ENCODE data around the gene DOK5.
"Not testable (repeated sequence)": the region's sequence is repeated elsewhere in the genome, so short reads cannot be mapped to it uniquely, and the experiment has no call there.

The DOK5 gene

DNA sequence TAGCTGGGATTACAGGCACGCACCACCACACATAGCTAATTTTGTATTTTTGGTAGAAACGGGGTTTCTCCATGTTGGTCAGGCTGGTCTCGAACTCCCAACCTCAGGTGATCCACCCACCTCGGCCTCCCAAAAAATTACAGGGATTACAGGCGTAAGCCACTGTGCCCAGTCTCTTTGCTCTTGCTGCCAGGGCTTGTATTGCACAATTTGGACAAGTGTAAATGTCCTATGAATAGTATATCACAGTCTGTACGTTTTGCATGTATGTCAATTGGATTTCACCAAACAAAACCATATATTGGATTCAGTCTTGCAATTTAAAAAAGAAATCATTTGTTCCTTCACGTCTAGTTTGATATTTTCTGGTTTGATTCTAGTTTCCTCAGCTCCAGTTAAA is 2.1 kb upstream of the DOK5 start:
- DNase-seq, result no peak

DNA sequence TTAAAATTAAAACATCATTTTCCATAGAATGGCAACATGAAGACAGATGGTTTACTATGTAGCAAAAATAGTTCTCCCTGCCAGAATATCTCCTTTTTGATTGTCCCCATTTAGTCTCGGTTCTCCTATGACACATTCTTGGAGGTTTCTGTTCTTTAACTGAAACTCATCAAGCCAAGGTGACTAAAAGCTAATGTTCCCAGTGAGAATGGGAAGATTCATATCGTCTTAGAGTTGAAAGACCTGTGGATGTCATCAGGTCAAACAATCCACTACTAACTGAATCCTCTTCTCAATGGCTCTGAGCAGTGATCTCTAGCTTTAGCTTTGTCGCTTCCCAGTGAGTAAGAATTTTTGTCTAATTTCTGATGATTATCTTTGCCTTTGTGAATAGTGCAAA is 1.3 kb upstream of the DOK5 start:
- DNase-seq, result no peak

DNA sequence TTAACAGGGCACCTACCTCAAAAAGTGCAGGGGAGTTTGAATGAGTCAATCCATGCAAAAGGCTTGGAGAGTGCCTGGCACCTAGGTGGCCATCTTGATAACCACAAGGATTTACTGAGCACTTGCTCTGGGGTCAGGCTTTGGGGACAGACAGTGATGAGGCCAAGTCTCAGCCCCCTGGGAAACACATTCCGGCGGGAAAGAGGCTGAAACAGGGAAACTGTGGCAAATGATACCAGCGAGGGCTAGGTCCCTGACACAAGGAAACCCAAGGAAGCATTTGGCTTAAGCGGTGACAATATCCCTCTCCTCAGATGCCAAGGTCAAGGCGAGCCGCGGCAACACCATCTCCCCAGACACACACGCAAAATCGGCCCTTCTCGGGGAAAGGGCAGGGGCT is 527 bp upstream of the DOK5 start:
- no peak for DNase-seq

DNA sequence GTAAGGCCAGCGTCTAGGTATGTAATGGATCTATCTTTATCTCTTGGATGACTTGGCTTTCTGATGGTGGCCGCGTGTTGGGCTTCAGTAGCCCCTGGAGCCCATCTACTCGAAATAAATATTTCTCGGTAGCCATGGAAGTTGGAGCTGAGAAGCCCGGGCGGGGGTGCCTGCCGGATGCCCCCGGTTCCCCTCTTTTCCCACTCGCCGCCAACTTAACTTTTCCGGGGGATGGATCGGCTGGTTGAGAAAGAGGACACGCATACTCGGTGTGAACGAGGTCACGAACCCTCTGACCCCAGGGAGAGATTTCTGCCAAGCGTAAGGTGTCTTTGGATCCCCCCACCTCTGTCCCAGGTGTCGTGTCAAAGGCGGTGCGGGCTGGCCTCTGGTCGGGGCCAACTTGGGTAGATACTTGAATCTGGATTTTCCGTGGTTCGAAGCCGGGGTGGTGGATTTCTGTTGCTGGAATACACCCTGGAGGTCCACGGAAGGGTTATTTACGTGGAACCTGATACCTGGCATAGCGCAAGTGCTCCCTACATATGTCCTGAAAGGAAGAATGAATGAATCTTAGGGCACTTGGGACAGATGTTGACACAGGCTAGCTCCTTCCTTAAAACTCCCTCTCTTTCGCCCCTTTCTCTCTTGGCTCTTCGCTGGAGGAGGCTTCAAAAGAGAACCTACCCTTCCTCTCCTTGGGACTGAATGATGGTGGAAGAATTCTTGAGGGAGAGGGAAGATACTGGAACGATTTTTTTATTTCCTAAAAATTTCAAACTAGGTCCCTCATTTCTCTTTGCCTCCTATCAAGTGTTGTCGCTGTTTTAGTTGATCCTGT is 996 bp downstream of the DOK5 start:
- no peak for DNase-seq

DNA sequence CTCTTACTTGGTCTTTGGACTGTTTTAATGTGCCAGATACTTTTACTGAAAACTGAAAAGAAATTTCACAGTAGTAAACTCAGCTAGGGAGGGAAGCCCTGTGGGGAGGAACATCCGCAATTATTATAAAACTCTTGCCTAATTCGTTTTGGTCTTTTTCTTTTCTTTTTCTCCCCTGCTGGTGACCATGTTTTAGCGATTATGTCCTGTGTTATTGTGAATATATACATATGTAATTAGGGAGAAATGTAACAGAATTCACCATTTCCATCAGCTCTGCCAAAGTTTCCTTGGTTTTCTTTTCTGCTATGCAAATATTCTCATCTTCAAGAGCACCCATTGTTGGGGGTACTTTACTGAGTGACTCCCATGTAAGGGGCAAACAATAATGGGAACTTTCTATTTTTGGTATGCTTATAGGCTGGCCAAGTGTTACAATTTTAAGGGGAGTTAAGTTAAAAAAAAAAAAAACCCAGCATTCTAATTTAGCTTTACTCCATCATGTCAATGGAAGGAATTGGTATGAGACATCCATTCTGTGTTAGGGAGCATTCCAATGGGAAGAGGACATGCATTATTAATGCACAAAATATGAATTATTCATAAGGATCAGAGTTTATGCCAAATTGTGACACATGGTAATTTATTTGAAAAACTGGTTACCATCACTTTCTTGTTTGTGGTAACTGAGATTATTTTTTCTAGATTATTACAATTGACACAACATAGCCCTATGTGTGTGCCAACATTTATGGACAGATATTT is 2.0 kb downstream of the DOK5 start:
- no peak for DNase-seq

DNA sequence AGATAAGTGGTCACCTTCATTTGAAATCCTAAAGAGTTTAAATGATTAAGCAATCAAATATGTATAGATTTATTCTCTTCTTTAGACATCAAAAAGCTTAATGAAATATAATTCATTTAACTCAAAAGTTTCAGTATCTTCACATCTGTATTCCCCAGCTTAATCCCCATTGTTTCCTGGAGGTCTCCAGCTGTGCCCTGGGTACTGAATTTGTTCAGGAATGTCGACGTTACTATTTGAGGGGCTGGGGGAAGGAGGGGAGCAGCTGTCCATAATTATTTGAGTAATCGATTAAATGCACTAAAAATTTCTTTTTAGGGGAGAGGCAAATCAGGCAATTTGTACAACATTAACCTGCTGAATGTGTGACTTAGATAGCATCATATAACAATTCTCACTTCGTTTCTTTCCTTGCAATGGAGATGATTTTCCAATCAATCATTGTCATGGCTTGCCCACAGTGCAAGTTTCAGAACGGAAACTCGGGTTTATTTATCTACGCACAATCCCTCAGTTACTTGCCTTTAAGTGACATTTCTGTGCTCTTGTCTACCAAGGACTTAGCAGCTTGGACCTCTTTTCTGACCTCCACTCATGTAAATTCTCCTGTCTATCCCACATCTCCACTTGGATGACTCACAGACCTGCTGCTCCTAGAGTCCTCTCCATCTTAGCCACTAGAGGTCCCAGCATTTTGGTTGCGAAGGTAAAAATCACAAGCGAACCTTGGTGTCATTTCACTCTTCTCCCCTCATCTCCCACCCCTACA is 3.9 kb downstream of the DOK5 start:
- DNase-seq, result no peak

DNA sequence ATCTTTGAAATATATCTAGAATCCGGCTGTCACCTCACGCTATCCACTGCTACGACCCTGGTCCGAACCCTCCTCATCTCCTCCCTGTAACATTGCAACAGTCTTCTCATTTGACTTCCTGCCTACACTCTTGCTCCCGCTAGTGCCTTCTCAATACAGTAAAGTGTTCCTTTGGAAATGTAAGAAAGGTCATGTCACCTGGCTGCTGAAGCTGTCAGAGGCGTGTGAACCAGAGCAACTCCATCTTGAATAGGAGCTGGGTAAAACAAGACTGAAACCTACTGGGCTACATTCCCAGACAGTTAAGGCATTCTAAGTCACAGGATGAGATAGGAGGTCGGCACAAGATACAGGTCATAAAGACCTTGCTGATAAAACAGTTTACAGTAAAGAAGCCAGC is 4.5 kb downstream of the DOK5 start:
- not testable (repeated sequence) for DNase-seq

DNA sequence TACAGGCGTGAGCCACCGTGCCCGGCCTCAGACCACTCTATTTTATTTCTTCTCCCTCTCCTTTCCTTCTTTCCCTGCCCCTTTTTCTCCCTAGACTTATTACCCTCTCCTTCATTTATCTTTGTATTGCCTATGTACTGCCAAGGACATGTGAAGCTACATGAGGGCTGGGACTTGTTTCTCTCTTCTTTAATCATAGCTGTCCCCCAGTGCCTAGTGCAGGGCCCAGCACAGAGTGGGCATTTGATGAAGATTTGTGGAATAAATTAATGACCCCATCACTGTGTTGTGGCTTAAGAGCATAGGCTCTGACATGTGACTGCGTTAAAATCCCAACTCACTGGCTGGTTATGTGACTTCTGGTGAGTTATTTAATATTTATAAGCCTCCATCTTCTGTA is 6.0 kb downstream of the DOK5 start:
- no peak for DNase-seq

DNA sequence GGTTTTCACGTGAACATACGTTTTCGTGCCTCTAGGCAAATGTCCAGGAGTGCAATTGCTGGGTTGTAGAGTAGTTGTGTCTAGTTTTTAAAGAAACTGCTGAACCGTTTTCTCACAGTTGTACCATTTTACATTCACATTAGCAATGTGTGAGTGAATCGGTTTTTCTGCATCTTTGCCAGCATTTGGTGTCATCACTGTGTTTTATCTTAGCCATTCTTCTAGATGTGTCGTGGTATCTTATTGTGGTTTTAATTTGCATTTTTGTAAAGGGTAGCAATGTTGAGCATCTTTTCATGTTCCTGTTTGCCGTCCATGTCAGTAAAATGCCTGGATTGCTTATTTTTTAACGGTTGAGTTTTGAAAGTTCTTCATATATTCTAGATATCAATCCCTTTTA is 10.2 kb downstream of the DOK5 start:
- no peak for DNase-seq

DNA sequence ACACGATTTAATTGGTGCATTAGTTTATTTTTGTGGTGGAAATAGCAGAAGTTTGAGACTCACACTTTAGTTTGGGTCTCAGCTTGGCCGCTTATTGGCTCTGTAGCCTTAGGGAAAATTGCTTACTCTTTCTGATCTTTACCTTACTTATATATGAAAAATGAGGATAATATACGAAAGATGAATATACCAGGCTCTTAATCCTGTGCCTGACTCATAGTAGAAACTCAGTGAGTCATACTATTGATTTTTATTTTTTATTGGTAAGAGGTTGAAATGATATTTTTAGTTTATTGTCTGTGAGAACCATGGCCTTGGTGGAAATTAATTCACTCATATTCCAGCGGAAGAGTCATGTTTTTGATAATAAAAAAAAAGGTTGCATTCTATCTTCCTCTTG is 11.2 kb downstream of the DOK5 start:
- DNase-seq, result no peak

DNA sequence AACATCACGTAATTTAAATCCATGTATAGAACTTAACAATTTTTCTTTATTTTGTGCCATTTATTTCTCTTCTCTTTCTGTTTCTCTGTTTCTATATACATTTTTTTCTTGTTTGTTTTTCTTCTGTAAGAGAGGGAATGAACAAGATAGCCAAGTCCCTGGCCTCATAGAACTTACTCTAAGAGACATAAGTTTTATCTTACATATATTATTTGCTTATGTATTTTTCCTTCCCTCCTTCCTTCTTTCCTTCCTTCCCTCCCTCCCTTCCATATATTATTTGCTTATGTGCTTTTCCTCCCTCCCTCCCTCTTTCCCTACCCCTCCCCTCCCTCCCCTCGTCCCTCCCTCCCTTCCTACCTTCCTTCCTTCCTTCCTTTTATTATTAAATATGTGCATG is 13.0 kb downstream of the DOK5 start:
- no peak for DNase-seq

DNA sequence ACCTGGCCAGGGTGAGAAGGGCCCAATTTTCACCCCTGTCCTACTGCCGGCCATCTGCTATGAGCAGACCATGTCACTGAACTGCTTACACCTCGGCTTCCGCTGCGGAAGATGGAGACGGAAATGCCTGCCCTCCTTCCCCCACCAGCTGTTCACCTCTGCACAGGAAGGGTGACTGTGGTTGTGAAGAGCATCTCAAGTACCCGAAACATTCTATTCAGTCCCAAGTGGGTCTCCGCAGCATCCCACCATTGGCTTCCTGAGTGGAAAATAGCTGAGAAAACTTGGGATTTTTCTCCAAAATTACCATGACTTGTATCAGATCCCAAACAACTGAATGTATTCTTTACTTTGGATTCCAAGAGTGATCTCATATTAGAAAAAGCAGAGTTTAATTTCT is 16.1 kb downstream of the DOK5 start:
- DNase-seq, result no peak

DNA sequence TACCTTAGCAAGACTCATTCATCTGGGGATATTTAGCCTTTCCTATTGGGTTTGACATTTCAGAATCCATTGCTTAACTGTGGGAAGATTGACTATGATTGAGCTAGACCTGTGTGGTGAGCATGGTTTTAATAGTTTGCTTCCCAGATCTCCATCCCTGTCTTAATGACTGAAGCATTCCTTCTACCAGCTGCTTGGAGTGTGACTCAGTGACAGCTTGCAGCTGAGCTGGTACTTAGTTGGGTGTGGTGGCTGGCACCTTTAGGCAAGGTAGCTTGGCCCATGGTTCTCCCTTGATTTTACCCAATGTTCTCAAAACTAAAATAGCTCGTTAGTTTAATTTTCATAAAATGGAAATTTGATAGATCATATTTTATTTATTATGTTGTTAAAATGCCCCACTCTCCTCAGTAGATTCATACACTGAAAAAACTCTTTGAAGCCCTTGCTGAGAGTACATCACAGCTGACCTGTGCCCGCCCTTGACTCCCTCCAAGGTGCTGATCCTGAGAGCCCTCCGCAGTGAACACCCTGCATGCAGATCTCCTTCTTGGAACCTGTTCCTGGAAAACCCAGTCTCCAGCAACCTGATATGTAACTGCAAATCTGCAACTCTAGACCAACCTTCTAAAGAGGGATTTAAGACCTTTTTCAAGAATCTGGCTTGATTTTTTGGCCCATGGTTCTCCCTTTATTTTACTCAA is 19.1 kb downstream of the DOK5 start:
- DNase-seq, result no peak

DNA sequence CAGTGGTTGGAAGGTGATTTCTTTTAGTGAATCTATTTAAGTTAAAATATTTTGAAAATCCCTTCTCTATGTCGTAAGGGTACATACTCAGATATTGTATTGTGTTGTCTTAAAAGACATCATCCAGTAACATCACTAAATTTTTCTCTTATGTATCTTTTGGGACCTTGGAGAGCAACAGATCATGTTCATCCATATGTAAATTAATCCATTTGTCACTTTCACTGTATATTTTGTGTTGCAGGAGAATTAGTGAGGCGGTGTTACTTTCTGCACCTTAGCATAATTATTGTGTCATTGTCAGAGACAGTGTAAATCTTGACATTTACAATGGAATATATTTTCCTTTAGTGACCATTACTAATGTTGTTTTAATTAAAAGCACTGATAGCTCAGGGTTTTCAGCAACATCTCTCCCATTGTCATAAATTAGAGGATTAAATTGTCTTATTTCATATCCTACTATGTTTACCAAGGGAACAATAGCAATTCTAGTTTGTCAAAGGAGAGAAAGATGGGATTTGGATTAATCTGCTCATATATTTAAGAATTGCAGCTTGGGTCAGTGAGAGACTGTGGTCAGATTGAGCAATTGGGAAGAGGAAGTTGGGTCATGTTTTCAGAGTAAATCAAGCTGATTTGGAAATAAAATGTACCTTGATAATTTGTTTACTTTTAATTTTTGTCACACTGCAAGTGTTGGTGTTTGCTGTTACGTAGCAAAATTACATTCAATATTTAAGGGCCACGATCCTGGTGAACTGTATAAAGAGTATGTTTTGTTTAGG is 22.7 kb downstream of the DOK5 start:
- no peak for DNase-seq

DNA sequence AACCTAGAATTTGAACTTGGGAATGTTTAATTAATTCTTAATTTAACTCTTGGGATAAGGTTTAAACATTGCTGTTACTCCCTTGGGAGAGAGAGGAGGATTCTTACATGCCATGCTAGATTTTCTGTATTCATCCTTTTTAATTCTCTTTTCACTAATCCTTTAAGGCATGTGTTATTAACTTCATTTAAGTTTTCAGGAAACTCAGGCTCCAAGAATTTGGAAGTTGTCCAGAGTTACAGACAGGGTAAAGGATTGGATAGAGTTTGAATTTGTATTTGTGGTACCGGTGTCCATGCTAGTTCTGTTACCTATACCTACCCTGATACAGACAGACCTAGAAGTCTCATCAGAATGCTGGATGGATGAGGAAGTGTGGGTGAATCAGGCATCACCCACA is 23.7 kb downstream of the DOK5 start:
- DNase-seq, result no peak

DNA sequence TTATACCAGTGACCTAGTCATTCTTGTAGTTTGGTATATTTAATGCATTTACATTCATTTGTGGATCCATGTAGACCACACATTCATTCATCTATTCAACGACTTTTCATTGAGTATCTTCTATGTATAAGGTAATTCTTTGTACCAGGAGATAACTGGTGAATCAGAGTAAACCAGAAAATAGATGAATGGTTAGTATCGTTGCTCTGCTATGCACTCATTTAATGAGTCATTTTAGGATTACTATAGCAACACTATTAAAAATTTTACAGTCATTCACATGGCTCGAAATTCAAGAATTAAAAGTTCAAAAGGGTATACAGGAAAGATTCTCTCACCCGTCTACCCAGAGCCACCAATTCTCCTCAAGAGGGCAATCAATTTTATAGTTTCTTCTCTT is 26.8 kb downstream of the DOK5 start:
- DNase-seq, result no peak

DNA sequence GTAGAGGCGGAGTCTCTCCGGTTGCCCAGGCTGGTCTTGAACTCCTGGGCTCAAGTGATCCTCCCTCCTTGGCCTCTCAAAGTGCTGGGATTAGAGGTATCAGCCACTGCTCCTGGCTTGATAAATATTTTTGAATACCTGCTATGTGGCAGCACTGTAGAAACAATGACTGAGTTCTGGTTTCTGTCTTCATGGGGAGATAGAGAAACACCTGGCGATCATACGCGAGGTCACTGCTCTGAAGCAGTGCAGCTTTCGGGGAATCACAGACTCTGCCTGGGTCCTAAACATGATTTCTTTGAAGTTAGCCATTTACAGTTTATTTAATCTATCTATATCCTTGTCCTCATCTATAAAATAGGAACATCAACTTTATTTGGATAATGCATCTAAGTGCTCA is 31.2 kb downstream of the DOK5 start:
- DNase-seq, result no peak

DNA sequence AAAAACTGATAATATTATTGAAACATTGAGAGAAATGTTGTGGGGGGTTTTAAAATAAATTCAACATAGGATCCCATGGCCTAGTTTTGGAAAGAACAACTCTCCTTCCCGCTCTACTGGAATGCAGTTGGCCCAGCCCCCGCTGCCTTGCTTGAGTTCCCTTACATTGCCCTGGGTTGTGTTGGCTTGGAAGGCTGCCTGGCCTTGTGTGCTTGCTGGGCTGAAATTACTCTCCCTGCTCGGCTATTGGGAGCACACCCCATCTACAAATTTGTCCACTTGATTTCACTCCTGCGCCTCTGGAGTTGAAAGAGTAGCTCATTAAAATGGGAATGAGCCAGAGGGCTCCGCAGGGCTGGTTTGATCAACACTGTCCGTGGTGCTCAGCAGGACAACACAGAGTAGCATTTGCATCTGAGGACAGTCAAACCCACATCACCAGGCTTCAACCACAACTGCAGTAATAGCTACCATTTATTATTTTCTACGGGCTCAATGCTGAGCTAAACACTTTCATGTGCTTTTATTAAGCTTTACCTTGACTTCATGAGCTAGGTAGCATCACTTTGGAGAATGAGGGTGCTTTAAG is 35.2 kb downstream of the DOK5 start:
- DNase-seq, result no peak

DNA sequence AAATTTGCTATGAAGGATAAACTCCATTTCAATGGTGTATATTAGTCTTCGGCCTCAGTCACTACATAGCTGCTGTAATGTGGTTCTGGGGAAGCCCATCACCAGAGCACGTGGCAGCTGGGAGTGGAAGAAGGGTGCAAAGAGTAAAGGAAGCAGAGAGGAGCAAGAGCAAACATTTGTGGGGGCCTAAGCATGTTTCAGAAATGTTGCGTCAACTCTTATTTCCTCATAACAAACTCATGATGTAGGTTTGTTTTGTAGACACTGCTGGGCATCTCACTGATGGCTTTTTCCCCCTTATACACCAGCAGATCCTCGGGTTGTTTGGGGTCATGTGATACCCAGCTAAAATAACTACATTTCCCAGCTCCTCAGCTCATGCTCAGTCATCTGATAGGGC is 37.3 kb downstream of the DOK5 start:
- DNase-seq, result no peak

DNA sequence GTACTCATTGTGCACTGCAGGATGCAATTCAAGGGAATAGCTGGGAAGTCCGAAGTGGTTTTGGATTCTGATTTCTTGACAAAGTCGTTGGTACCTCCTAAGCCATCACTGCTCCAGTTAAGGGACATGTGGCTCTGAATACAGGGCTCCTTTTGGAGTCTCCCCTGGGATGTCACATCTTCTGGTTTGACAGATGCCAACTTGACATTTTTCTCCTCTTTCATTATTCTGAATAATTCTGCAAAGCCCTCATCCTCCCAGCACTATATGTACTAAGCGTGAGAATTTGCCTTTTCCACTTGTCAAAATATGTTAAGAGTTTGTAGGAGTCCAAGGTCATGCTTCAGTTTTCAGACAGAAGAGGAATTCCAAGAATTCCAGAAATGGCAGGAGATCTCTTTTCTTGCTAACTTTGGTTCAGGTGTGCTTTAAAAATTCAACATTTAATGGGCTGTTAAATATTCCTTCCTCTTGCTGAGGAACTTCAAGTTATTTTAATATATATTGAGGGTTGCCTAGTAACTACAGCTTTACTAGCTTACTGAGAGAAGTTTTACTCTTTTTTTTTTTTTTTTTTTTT is 38.7 kb downstream of the DOK5 start:
- no peak for DNase-seq
